Sigmoid colon (tissue), 7 donors: ENCODE results near the gene PLEKHA1. TPM values are rescaled to one million over a fixed set of nuclear protein-coding genes. Genes with fewer than 3 reads are reported as not detected.

Experiments
- DNase-seq: peaks from one replicate; pipeline ENCODE4 v3.0.0-alpha.2; 2019
- H3K27ac ChIP-seq, 4 donors: fragments of 200-600 bp; sonication (generic); one replicate each; pipeline ENCODE4 v1.5.1; 2016 to 2019; ENCODE audit warnings: mild to moderate bottlenecking in 1 of 4
- H3K27me3 ChIP-seq, 3 donors: fragments of 200-600 bp; sonication (generic); one replicate each; pipeline ENCODE4 v1.5.1; 2019; ENCODE audit warnings: mild to moderate bottlenecking in 1 of 3
- H3K36me3 ChIP-seq, 4 donors: fragments of 200-600 bp; sonication (generic); one replicate each; pipeline ENCODE4 v1.5.1; 2016 to 2019
- H3K4me1 ChIP-seq, 4 donors: fragments of 200-600 bp; sonication (generic); one replicate each; pipeline ENCODE4 v1.5.1; 2017 to 2019
- H3K4me3 ChIP-seq, 4 donors: fragments of 200-600 bp; sonication (generic); one replicate each; pipeline ENCODE4 v1.5.1; 2017 to 2019; ENCODE audit warnings: mild to moderate bottlenecking in 2 of 4, moderate library complexity in 1 of 4
- H3K9me3 ChIP-seq, 4 donors: fragments of 200-600 bp in 3 of 4; sonication (generic) in 3 of 4; one replicate each; pipeline versions ENCODE4 v1.5.1 to v1.6.1; 2013 to 2019
- EP300 ChIP-seq, 4 donors: sonication (generic); formaldehyde crosslinking; IDR thresholded peaks; one replicate each; pipeline ENCODE4 v1.6.1; 2017; ENCODE audit warnings: antibody characterized with exemption in 4 of 4
- POLR2A ChIP-seq, 2 donors: fragments of 450-650 bp; IDR thresholded peaks; one replicate each; pipeline ENCODE4 v1.6.1; 2016; ENCODE audit warnings: antibody characterized with exemption in 2 of 2, mild to moderate bottlenecking in 2 of 2, moderate library complexity in 2 of 2
- POLR2AphosphoS5 ChIP-seq, 4 donors: sonication (generic); formaldehyde crosslinking; IDR thresholded peaks; one replicate each; pipeline ENCODE4 v1.6.1; 2017; ENCODE audit warnings: antibody characterized with exemption in 4 of 4
- WGBS, 2 donors: extraction: QIAGEN DNeasy Blood & Tissue Kit; methylation state at CpG; one replicate each; pipeline ENCODE4 v1.1.7; 2013; 5-methylcytosine and 5-hydroxymethylcytosine counted together
- intact Hi-C: fragments of 100-400 bp; cut with DNase I; formaldehyde crosslinking; loops from one replicate; pipeline ENCODE4 v1.15.1; 2023
- polyA plus RNA-seq, 3 donors: library from polyadenylated mRNA; stranded (reverse); fragments of 200-250 nt; gene quantifications; one replicate each; pipeline ENCODE4 v1.2.3, GENCODE V29; 2013
- total RNA-seq, 4 donors: library from RNA; depleted of rRNA; stranded (reverse); fragments of >200 nt; gene quantifications; one replicate each; pipeline ENCODE4 v1.1.0, GENCODE V29; 2016
- TF ChIP-seq, protein P1 (sequence below), 4 experiments: fragments of 450-650 bp in 3 of 4; fragments of 200-600 bp in 1 of 4; IDR thresholded peaks; one replicate each; pipeline ENCODE4 v1.5.1; 2016 to 2019; ENCODE audit warnings: antibody characterized with exemption in 4 of 4, mild to moderate bottlenecking in 3 of 4, moderate library complexity in 2 of 4
- donor health status: healthy with polysubstance abuse.
- donor health status: Bipolar disorder and iron deficiency.
- donor health status: healthy.

Gene PLEKHA1
- total and polyA plus RNA-seq, 7 donors = 20.9 to 53.2 (median 38.4) TPM

DNA sequence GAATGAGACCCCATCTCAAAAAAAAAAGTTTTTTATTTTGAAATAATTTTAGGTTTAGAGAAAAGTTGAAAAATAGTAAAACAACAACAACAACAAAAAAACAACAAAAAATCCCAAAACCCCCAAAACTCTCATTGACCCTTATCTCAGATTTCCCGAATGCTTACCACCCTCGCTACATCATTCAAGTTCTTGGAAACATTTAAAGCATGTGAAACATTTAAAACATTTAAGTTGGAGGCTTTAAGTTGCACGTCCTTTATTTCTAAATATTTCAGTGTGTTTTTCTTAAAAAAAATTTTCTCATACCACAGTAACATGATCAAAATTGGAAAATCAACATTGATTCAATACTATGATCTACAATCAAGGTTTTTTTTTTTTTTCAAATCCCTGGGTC, 79.6 kb downstream of the PLEKHA1 start:
- WGBS, 2 donors = 90 to 96% methylated on average over 3 of the region's 3 CpGs
- intact Hi-C loops = no loop called here
- H3K4me1 ChIP-seq = no peaks in the 10 kb centered on the region
- H3K4me3 ChIP-seq = no peak overlapping the region
- no peaks in the 10 kb centered on the region for H3K27me3 ChIP-seq
- no peak overlapping the region for H3K27ac ChIP-seq
- no peak for DNase-seq
- H3K9me3 ChIP-seq = no peaks in the 10 kb centered on the region
- no peak for TF ChIP-seq POLR2A (IDR thresholded peaks at IDR 0.05)
- TF ChIP-seq, protein P1, sequence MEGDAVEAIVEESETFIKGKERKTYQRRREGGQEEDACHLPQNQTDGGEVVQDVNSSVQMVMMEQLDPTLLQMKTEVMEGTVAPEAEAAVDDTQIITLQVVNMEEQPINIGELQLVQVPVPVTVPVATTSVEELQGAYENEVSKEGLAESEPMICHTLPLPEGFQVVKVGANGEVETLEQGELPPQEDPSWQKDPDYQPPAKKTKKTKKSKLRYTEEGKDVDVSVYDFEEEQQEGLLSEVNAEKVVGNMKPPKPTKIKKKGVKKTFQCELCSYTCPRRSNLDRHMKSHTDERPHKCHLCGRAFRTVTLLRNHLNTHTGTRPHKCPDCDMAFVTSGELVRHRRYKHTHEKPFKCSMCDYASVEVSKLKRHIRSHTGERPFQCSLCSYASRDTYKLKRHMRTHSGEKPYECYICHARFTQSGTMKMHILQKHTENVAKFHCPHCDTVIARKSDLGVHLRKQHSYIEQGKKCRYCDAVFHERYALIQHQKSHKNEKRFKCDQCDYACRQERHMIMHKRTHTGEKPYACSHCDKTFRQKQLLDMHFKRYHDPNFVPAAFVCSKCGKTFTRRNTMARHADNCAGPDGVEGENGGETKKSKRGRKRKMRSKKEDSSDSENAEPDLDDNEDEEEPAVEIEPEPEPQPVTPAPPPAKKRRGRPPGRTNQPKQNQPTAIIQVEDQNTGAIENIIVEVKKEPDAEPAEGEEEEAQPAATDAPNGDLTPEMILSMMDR (IDR thresholded peaks at IDR 0.05) = no peak
- no peak for TF ChIP-seq EP300 (IDR thresholded peaks at IDR 0.05)
- no peak for TF ChIP-seq POLR2AphosphoS5 (IDR thresholded peaks at IDR 0.05)
- no peaks in the 10 kb centered on the region for H3K36me3 ChIP-seq

GRCh38 chr10:122454603-122455080, 80.1 kb downstream of the PLEKHA1 start, which contains the start of gene ARMS2:
Gene ARMS2 (plus strand): TSS chr10:122454653. CDS start chr10:122454728, 75 bp downstream.
- H3K4me1 ChIP-seq = no peaks in the 10 kb centered on the region
- intact Hi-C loops = no loop called here
- DNase-seq = no peak
- H3K4me3 ChIP-seq = no peak within 1 kb of the TSS
- TF ChIP-seq POLR2A (IDR thresholded peaks at IDR 0.05) (no peak), POLR2AphosphoS5 (IDR thresholded peaks at IDR 0.05) (no peak)
- no peak within 1 kb of the TSS for H3K27ac ChIP-seq
- H3K27me3 ChIP-seq = no peaks in the 10 kb centered on the region
- no peaks in the 10 kb centered on the region for H3K36me3 ChIP-seq
- no peaks in the 10 kb centered on the region for H3K9me3 ChIP-seq
- 80 to 92% methylated on average over 7 of the region's 7 CpGs for WGBS, 2 donors

DNA sequence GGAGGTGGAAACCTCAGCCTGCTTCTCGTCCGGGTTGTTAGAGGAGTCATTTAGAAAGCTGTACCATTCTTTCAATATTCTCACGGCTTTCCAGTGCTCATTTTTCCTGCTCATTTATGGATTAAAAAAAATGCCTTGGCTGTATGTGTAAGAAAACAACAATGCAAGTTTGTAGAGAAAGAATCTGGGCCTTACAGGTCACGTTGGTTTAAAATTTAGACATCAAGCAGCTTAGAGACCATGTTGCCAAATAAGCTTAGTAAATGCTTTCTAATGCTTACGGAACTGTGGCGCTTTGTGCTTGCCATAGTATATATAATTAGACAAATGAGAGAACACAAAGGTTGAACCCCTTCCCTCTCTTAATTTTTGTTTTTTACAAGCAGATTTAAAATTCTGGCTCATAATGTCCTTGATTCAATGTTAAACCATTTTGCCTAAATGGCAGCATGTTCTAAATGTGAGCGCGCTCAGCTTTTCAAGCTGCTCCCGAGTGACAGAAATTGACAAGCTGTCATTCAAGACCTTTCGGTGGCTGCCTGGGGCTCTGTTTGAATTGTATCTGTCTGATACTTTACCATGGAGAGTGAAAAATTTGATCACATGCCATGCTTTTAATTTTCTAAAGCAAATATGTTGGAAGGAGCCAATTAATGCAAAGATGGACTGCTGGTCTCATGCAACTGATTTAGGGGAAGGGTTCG, 81.0 kb downstream of the PLEKHA1 start:
- Histone ChIP-seq H3K9me3 (no peaks in the 10 kb centered on the region), H3K4me1 (peaks cover 0 to 6% (median 3%) of the 10 kb centered on the region in 4 donors), H3K27ac (no peak overlapping the region), H3K4me3 (no peak overlapping the region), H3K27me3 (no peaks in the 10 kb centered on the region), H3K36me3 (no peaks in the 10 kb centered on the region)
- WGBS, 2 donors = 91 to 92% methylated on average over 11 of the region's 11 CpGs
- no peak for DNase-seq
- TF ChIP-seq POLR2AphosphoS5 (IDR thresholded peaks at IDR 0.05) = no peak
- TF ChIP-seq POLR2A (IDR thresholded peaks at IDR 0.05) = no peak
- TF ChIP-seq, protein P1 (IDR thresholded peaks at IDR 0.05) = no peak
- no peak for TF ChIP-seq EP300 (IDR thresholded peaks at IDR 0.05)
- intact Hi-C loops = no loop called here

DNA sequence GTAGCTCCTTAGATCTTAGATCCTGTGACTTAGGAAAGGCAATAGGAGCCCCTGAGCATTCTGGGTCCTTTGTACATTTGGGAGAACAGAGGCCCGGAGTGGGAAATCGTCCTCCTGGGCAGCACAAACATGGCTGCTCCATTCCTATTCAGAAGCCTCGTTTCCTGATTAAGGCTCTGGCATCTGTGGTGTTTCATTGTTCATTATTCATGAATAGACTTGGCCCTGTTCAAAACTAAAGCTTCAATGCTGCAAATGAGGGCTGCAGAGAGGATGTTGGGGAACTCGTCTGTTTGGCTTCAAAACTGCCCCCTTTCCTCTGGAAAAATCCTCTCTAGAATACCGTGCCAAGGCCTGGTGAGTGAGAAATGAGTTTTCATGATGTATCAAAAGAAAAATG, 83.4 kb downstream of the PLEKHA1 start:
- no peaks in the 10 kb centered on the region for H3K36me3 ChIP-seq
- no peaks in the 10 kb centered on the region for H3K27me3 ChIP-seq
- H3K9me3 ChIP-seq = no peaks in the 10 kb centered on the region
- WGBS, 2 donors = 73 to 75% methylated on average over 5 of the region's 5 CpGs
- intact Hi-C loops = no loop called here
- H3K4me3 ChIP-seq = no peak overlapping the region
- no peak for DNase-seq
- peaks cover 3 to 15% (median 8%) of the 10 kb centered on the region in 4 donors for H3K4me1 ChIP-seq
- TF ChIP-seq POLR2AphosphoS5 (IDR thresholded peaks at IDR 0.05) = no peak
- no peak for TF ChIP-seq POLR2A (IDR thresholded peaks at IDR 0.05)
- TF ChIP-seq, protein P1 (IDR thresholded peaks at IDR 0.05) = no peak
- no peak for TF ChIP-seq EP300 (IDR thresholded peaks at IDR 0.05)
- H3K27ac ChIP-seq = no peak overlapping the region

GRCh38 chr10:122458693-122459092, 84.2 kb downstream of the PLEKHA1 start:
- no peak for DNase-seq
- intact Hi-C loops = no loop called here
- WGBS, 2 donors = 65 to 70% methylated on average over 6 of the region's 6 CpGs
- no peaks in the 10 kb centered on the region for H3K9me3 ChIP-seq
- peaks cover 3 to 22% (median 15%) of the 10 kb centered on the region in 4 donors for H3K4me1 ChIP-seq
- H3K4me3 ChIP-seq = no peak overlapping the region
- no peaks in the 10 kb centered on the region for H3K27me3 ChIP-seq
- H3K27ac ChIP-seq = no peak overlapping the region
- TF ChIP-seq, protein P1 (IDR thresholded peaks at IDR 0.05) = no peak
- no peak for TF ChIP-seq EP300 (IDR thresholded peaks at IDR 0.05)
- TF ChIP-seq POLR2A (IDR thresholded peaks at IDR 0.05) = no peak
- TF ChIP-seq POLR2AphosphoS5 (IDR thresholded peaks at IDR 0.05) = no peak
- no peaks in the 10 kb centered on the region for H3K36me3 ChIP-seq
